GM21576 (cell line): ENCODE results near the gene SLC9A9.
"Not testable (repeated sequence)": the region's sequence is repeated elsewhere in the genome, so short reads cannot be mapped to it uniquely, and the experiment has no call there.

Experiments used
- ATAC-seq: cut with Tn5 transposase; IDR thresholded peaks from one replicate; pipeline ENCODE4 v1.9.1; 2021; ENCODE audit warnings: mild to moderate bottlenecking, moderate library complexity; ENCODE audit not compliant: unreplicated experiment

SLC9A9 gene

DNA sequence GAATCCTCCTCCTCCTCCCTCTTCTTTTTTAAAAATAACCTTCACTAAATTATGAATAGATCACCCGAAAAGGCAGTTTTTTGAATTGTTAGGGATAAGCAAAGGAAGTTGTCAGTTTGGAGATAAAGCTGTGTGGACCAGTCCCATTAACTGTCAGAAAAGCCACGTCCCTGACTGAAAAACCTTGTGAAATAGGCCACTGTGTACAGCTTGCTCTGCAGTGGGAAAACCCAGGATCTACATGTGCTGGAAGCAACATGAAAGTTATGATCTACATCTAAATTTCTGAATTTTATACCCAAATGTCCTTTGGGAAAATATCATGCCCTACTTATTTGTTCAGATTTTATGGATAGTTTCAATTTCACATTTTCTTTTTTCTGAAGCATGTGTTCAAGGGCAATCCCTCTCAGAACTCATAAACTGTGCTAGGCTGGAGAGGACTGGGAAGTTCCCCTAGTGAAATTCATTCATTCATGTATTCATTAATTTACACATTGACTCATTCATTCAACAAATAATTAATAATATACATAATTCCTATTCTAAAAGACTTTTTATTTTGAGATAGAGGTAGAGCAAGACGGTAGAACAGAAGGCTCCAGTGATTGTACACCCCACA is 149.5 kb downstream of the SLC9A9 start:
- ATAC-seq: no peak

DNA sequence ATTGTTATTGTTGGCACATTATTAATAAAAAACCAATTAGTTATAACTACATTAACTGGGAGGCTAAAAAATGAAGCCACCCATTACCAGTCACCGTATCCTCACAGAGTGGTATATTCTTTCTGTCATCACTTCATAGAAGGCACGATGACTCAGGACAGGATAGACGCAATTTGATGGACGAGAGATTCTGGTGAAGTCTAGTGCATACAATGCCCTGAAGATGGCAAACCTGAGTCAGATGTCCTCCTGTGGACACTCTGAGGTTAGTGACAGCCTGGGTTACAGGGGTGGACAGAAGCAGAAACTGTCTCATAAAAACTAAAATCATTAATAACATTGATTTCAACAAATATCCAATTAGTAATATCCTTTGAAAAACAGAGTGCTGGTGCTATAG is 150.3 kb downstream of the SLC9A9 start:
- no peak for ATAC-seq

DNA sequence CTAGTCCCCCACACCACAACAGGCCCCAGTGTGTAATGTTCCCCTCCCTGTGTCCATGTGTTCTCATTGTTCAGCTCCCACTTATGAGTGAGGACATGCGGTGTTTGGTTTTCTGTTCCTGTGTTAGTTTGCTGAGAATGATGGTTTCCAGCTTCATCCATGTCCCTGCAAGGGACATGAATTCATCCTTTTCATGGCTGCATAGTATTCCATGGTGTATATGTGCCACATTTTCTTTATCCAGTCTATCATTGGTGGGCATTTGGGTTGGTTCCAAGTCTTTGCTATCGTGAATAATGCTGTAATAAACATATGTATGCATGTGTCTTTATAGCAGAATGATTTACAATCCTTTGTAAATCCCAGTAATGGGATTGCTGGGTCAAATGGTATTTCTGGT is 152.9 kb downstream of the SLC9A9 start:
- ATAC-seq: not testable (repeated sequence)

DNA sequence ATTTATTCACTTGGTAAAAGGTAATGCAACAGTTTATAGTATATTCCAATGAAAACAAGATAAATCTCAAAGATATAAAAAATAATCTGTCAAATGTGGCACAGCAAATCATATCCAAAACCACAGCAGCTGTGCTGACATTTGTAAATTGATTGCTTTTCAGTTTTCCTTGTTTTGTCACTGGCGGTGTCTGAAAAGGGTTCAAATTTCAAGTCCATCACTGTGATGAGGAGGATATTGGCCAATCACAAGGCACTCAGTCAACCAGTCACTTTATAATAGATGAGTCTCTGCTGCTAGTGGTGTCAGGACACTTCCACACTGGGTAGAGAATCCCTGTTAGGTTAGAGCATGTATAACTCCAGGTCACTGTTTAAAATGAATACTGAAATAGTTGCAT is 154.8 kb downstream of the SLC9A9 start:
- ATAC-seq: no peak

DNA sequence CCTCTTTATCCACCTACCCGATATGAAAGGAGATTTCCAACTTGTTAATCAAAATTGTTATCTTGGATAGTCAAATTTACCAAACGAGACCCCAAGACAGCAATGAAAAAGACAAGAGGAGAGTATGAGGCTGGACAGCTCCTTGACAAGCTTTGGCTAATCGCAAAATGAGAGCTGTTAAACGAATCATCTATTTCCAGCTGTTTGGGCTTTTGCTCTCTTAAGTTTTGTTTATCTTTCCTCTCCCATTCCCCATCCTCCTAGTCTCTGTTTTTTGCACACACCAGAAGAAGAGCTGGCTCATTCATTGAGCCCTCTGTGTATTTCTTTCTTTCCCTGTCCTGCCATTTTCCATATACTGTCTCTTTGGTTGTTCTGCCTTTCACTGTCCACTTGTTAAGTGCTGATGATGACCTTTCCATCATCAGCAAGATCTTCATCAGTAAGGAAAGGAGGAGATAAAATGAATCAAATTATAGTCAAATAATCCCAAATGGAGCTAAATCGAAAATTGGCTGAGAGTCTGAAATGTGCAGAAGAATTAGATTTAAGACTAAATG is 161.6 kb downstream of the SLC9A9 start:
- no peak for ATAC-seq

DNA sequence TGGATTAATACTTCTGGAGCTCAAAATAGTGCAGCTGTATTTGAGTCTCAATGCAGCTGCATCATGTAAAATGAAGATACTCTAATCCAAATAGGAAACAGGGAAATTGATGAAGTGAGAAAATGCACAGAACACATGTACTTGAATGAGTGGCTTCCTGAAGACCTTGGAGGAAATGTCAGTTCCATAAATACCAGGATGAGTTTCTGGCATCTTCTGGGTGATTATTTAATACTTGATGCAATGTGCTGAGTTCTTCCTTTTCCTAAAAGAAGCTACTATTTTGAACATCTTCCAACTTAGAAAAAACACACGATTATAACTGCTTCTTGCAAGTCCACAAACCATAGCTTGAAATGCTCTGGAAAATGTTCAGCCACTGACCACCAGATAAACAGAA is 162.8 kb downstream of the SLC9A9 start:
- no peak for ATAC-seq

DNA sequence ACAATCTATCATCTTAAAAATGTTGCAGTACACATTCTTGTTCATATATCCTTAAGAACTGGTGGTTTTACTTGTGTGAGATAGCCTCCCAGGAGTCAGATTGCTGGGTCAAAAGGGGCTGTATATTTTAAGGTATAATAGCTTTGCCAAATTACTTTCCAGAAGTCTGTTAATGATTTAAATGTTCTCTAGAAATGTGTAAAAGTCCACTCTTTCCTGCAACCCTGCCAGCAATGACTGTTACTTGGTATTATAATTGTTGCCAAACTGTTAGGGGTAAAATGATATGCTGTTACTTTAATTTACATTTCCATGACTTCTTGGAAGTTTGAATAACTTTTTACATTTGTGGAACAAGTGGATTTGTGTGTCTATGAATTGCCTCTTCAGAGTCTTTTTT is 170.8 kb downstream of the SLC9A9 start:
- no peak for ATAC-seq

DNA sequence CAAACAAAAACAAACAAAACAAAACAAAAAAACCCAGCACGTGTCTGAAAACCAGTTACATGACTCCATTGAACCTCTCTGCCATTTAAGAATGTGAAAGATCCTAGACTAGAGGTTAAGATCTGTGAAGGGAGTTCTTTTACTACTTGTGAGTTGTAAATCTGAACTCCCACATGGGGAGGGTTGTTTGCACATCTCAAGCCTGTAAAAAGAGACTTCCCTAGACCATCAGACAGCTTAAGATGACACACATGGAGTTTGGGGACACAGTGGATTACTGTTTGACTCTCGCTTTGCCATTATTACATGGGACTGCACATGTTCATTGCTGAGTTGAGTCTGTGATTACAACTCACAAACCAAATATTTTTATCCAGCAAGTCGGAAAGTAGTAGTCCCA is 171.5 kb downstream of the SLC9A9 start:
- ATAC-seq: no peak

DNA sequence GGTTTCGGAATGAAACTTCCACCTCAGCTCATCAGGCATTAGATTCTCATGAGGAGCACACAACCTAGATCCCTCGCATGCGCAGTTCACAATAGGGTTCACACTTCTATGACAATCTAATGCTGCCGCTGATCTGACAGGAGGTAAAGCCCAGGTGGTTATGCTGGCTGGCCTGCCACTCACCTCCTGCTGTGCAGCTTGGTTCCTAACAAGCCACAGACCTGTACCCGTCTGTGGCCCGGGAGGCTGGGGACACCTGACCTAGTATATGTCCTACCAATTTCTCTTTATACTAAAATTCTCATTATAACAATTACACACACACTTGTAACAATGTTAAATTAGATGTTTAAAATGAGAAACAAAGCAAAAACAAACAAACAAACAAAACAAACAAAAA is 172.2 kb downstream of the SLC9A9 start:
- ATAC-seq: no peak

DNA sequence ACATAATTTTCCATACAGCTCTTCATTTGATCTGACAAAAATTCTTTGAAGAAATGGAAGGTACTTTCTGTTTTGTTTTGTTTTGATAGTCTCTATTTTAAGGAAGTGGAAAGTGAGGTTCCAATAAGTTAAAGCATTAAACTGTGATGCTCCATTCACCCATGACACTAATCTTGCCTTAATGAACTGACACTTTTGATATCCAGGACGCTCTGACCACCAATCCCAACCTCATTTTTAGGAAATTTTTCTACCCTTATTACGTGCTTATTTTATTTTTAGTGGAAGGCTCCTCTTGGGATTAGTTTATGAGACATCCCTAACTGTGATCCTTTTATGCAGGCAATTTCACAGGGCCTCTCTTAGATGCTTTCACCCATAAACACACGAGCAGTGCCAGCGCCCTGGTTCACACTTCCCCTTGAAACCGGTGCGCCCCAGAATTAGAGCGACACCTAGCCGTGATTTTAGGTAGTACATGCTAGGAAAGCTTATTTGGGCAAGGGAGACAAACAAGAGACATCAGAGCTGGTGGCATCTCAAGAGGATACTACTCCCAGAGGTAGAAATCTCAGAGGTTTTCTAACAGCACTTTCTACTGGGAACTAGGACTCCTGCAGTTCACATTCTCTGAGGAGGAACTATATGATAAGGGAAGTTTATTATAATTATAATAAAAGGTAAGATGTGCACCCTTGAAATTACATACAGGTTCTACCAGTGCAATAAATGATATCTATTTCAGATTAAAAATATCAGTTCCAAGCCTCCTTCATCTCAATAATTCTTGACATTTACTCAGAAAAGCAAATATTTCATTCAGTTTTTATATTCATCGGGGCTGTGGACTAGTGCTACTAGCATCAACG is 173.9 kb downstream of the SLC9A9 start:
- peak; percentile 65 for ATAC-seq

DNA sequence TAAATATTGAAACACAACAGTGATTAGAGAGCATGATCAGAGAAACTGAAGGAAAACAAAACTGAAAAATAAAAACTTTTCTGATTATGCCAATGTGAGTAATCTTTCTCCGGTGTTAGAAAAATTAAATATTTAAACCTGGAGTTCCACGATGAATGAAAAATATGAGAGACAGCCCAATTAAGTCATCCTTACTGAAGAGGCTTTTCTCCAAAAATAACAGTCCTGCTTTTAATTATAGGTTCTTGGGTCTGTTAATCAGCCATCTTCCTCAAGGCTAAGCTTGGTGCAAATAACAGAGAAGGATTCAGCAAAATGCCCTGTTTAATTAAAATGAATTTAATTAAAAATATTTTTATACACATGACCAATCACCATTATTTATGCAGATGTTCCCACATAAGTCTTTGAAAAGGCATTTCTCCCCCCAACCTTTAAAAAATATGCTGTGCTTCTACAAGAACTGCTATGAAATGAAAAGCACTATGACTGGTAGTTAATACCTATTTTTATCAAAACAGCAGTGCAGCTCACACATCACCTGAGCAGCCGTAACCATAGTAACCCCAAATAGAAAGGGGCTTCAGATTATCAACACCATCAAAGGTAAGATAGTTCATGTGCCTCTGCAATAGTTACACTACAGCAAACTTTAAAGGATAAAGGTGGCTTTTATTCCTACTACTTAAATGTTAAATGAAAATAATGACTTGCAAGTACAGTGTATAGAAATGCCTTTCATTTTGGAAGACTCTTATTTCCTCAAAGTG is 175.7 kb downstream of the SLC9A9 start:
- no peak for ATAC-seq

DNA sequence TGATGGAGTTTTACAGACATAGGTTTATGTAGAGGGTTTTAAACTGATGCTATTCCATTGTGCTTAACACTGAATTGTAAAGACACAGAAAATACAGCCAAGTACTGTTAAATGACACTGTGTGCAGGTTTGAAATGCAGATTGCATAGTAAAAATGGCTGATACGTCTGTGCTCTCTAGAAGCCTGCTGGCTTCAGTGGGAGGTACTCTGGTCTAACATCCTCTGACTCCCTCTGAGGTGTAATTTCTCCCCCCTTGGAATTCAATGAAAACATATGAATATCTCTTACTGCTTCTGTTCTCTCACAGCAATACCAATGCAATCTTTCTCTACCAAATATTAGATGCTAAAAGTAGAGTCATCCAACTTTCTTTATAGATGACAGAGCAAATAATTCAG is 176.6 kb downstream of the SLC9A9 start:
- no peak for ATAC-seq

DNA sequence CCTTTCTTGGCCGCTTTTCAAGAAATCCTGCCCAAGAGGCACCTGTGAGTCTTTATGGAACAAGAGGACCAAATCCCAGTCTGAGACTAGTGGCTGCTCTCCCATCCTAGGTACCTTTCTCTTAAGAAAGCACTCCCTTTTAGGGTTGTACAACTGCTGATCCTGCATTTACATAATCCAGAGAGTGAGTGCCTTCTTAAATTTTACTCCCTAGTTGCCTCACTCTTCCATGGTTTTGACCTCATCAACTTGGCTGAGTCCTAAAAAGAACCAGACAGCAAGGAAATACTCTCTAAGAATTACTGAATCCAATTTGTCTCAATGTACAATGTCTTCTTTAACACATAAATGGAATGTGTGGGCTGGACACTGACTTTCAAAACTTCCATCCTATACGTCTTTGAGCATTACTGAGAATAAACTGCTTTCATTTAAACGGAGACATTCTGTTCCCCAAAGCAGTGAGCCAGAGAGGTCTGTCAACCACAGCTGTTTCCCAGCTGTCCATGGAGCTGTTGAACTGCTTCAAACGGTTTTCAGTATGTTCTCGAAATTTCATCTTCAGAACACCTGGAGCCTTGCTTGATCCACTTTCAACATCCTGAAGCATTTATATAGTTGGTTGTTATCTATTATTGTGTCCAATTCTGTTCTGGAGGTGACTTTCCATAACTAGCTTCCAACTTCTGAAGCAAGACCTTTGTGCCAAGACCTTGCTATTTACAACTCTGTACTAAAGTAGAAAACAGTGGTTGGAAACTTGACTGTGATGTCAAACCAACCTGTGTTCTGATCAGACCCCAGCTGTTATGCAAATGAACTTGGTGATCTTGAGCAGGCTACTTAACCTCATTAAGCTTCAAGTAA is 179.1 kb downstream of the SLC9A9 start:
- ATAC-seq: peak; percentile 94

DNA sequence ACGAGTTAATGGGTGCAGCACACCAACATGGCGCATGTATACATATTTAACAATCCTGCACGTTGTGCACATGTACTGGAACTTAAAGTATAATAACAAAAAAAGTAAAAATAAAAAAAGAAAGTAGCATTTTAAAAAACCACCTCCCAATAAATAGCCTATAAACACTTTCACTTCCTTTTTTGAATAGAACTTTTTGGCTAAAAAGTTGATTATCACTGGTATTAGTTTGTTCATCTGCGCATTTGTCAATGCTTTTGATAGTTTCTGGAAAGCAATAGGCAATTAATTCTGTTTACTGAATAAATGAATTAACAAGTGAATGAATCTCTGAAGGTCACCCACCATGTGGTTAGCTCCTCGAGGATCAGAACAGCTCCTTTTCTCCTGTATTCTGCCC is 179.9 kb downstream of the SLC9A9 start:
- no peak for ATAC-seq

DNA sequence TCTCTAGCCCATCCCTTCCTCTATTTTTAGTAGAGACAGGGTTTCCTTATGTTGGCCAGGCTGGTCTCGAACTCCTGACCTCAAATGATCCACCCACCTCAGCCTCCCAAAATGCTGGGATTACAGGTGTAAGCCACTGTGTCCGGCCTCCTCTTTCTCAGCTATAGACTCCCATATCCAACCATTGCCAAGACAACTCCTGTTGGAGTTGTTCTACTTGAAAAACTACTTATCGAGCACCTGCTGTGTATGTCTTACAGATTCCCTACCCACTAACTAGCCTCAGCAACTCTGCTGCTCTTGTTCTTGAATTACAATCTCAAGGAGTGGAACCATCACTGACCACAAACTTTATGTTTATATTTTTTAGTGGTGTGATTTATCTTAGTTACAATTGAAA is 186.6 kb downstream of the SLC9A9 start:
- ATAC-seq: no peak

DNA sequence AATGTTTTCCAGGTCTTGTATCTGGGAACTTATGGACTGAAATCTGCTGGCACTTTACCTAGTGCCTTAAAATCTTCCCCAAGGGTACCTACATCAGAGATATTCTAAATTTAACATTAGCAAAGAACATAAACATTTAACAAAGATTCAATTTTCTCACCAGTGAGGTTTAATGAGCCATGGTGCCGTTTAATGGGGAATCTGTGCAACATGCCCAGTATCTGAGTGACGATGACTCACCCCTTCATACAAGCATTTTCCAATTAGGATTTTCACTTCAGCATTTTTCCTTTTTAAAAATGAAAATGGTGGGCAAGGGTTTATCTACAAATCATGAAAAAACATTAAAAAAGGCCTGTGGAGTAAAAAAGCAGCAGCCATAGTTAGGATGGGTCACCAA is 189.4 kb downstream of the SLC9A9 start:
- no peak for ATAC-seq

DNA sequence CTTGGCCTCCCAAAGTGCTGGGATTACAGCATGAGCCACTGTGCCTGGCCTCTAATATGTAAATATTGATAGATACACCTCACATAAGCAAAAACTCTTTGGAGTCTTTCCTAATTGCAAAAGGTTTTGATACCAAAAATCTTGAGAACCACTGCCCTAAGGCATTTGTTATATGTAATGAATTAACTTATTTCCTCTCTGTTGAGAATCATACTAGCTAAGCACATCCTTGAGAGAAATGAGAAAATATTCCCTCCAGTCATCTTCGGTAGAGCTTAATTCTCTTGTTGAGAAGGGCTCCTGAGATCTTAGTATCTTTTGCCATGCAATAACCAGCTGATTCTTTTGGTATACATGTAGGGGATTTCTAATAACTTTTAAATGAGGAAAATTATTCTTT is 190.2 kb downstream of the SLC9A9 start:
- no peak for ATAC-seq

DNA sequence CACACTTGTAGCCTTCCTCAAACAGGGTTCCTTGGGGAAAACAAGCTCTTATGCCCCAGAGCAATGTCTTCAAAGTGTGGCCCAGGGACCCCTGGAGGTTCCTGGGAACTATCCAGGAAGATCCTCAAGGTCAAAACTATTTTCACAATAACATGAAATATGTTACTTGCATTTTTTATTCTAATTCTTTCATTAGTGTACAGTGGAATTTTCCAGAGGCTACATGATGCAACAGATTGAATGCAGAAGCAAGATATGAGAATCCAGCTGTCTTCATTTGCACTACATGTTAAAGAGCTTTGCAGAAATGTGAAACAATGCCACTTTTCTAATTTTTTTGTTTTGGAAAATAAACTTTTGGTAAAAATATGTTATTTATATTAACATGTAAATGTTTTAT is 190.9 kb downstream of the SLC9A9 start:
- ATAC-seq: no peak

DNA sequence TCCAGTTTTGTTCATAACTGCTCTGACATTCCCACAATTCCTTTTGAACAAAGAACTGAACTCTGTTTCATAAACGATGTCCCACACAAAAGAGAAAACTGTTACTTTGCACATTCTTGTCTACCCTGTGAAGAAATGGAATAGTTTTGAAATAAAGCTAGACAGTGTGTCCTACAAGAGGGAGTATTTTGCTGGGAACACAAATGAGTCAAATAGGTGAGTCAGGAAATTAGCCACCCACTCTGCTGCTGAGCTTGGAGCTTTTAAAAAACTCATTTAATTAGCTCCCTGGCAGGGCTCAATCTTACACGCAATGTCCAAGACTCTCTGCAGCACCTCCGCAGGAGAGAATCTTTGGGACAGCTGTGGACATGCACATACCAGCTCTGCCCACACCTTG is 193.4 kb downstream of the SLC9A9 start:
- no peak for ATAC-seq

DNA sequence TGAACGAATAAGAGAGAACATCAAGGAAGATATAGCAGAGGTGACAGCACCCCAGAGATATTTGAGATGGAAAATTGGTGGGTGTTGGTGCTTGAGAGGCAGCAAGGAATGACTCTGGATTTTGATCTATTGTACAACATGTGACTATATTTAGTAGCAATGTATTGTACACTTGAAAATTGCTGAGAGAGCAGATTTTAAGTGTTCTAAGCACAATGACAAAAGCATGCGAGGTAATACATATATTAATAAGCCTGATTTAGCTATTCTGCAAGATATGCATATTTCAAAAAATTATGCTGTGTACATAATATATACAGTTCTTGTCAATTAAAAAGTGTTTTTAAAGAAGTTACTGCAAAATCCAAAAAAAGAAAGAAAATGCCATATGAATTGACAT is 194.3 kb downstream of the SLC9A9 start:
- no peak for ATAC-seq

DNA sequence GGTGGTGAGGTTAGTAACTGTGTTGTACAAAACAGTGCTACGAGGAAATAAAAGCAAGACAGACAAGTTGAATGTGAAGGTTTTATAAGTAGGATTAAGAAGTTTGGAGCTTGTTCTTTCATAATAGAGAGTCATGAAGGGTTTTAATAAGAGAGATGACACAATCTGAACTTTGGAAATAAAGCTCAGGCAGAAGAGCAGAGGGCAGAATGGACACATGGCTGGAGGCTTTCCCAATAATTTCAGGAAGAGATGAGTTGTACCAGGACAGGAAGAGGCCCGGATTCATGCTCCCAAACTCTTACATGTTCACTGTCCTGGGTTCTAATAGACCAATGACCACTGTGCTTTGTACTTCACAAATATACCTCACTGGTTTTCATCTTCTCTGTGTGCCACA is 194.8 kb downstream of the SLC9A9 start:
- no peak for ATAC-seq
